Bronchial epithelial cell (primary cell): ENCODE data around the gene GLIPR1L1. TPM values are rescaled to one million over a fixed set of nuclear protein-coding genes. Genes with fewer than 3 reads are reported as not detected.

Source experiments
- DNase-seq: peaks from one replicate; pipeline ENCODE4 v3.0.0-alpha.2; 2010; ENCODE audit warnings: low read depth
- FAIRE-seq: peaks from 2 replicates; lab custom pipeline; 2011; peaks lifted over from hg19 to GRCh38; lab: Jason Lieb, UNC
- H3K27me3 ChIP-seq: 2 replicates; pipeline ENCODE4 v1.5.1; 2011; ENCODE audit warnings: low read length; ENCODE audit not compliant: control insufficient read depth, insufficient read depth
- H3K36me3 ChIP-seq: 2 replicates; pipeline ENCODE4 v1.5.1; 2011; ENCODE audit warnings: low read length; ENCODE audit not compliant: control insufficient read depth, insufficient read depth
- H3K4me3 ChIP-seq: 2 replicates; pipeline ENCODE4 v1.5.1; 2011; ENCODE audit warnings: mild to moderate bottlenecking, low read depth, low read length, control low read depth
- CTCF ChIP-seq: IDR thresholded peaks from 2 replicates; pipeline ENCODE4 v1.5.1; 2011; ENCODE audit warnings: mild to moderate bottlenecking, moderate library complexity, low read length, control low read depth, inconsistent platforms; ENCODE audit not compliant: insufficient read depth, severe bottlenecking
- total RNA-seq: library from RNA; depleted of rRNA; stranded (reverse); fragments of >200 nt; gene quantifications from 2 replicates; pipeline ENCODE4 v1.2.1, GENCODE V29; 2014

Gene GLIPR1L1
- total RNA-seq, 1 donor from 2014 or later = not detected

GRCh38 chr12:75315518-75315917 is 19.0 kb upstream of the GLIPR1L1 start:
- peak; percentile 2 for DNase-seq
- TF ChIP-seq CTCF = no peak
- Histone ChIP-seq H3K4me3 (no peak overlapping the region), H3K27me3 (no peaks in the 10 kb centered on the region), H3K36me3 (no peaks in the 10 kb centered on the region)
- FAIRE-seq = no peak

- TF ChIP-seq CTCF = no peak
- FAIRE-seq = no peak
- DNase-seq = no peak
- H3K4me3 ChIP-seq = no peak overlapping the region
- H3K36me3 ChIP-seq = no peaks in the 10 kb centered on the region
- H3K27me3 ChIP-seq = no peaks in the 10 kb centered on the region
Measured at GRCh38 chr12:75317784-75318183, 16.7 kb upstream of the GLIPR1L1 start.

GRCh38 chr12:75322464-75322863 is 12.0 kb upstream of the GLIPR1L1 start:
- no peak overlapping the region for H3K4me3 ChIP-seq
- no peak for FAIRE-seq
- H3K36me3 ChIP-seq = no peaks in the 10 kb centered on the region
- peak; percentile 26 for DNase-seq
- no peaks in the 10 kb centered on the region for H3K27me3 ChIP-seq
- TF ChIP-seq CTCF = no peak

- no peak overlapping the region for H3K4me3 ChIP-seq
- FAIRE-seq = no peak
- no peaks in the 10 kb centered on the region for H3K27me3 ChIP-seq
- DNase-seq = peak; percentile 13
- TF ChIP-seq CTCF = no peak
- no peaks in the 10 kb centered on the region for H3K36me3 ChIP-seq
Measured at GRCh38 chr12:75323663-75324062, 10.8 kb upstream of the GLIPR1L1 start.

- DNase-seq = no peak
- no peak for TF ChIP-seq CTCF
- no peak overlapping the region for H3K4me3 ChIP-seq
- H3K27me3 ChIP-seq = no peaks in the 10 kb centered on the region
- FAIRE-seq = no peak
- H3K36me3 ChIP-seq = no peaks in the 10 kb centered on the region
Measured at GRCh38 chr12:75327642-75328041, 6.8 kb upstream of the GLIPR1L1 start.
